Iris pigment epithelial cell (primary cell): ENCODE data around the gene BLACAT1.
"Not testable (repeated sequence)": the region's sequence is repeated elsewhere in the genome, so short reads cannot be mapped to it uniquely, and the experiment has no call there.

Experiments
- DNase-seq: peaks from one replicate; pipeline ENCODE4 v3.0.0-alpha.2; 2011; ENCODE audit warnings: low read depth

BLACAT1 gene

GRCh38 chr1:205483372-205483771 lies 27.5 kb upstream of the BLACAT1 start:
- no peak for DNase-seq

GRCh38 chr1:205482587-205482986 lies 26.7 kb upstream of the BLACAT1 start:
- DNase-seq = not testable (repeated sequence)

- peak; percentile 54 for DNase-seq
Observed at GRCh38 chr1:205481629-205482151, 25.8 kb upstream of the BLACAT1 start.

- no peak for DNase-seq
Observed at GRCh38 chr1:205481218-205481617, 25.4 kb upstream of the BLACAT1 start.

GRCh38 chr1:205480349-205480985 lies 24.6 kb upstream of the BLACAT1 start:
- no peak for DNase-seq

GRCh38 chr1:205478985-205479384 lies 23.1 kb upstream of the BLACAT1 start:
- not testable (repeated sequence) for DNase-seq

GRCh38 chr1:205477759-205478247 lies 22.0 kb upstream of the BLACAT1 start:
- peak; percentile 45 for DNase-seq

- no peak for DNase-seq
Observed at GRCh38 chr1:205477121-205477758, 21.4 kb upstream of the BLACAT1 start.

GRCh38 chr1:205476648-205477047 lies 20.8 kb upstream of the BLACAT1 start:
- DNase-seq = no peak

GRCh38 chr1:205475855-205476254 lies 20.0 kb upstream of the BLACAT1 start:
- DNase-seq = no peak

- no peak for DNase-seq
Observed at GRCh38 chr1:205474571-205474970, 18.7 kb upstream of the BLACAT1 start.

- no peak for DNase-seq
Observed at GRCh38 chr1:205473966-205474365, 18.1 kb upstream of the BLACAT1 start.

GRCh38 chr1:205473475-205473874 lies 17.6 kb upstream of the BLACAT1 start:
- no peak for DNase-seq

- DNase-seq = no peak
Observed at GRCh38 chr1:205472737-205473441, 17.0 kb upstream of the BLACAT1 start.

- no peak for DNase-seq
Observed at GRCh38 chr1:205470131-205470530, 14.3 kb upstream of the BLACAT1 start.

- no peak for DNase-seq
Observed at GRCh38 chr1:205466595-205467220, 10.9 kb upstream of the BLACAT1 start.

- DNase-seq = no peak
Observed at GRCh38 chr1:205465392-205465791, 9.5 kb upstream of the BLACAT1 start.

GRCh38 chr1:205458777-205459566 lies 3.1 kb upstream of the BLACAT1 start:
- DNase-seq = peak; percentile 69

- DNase-seq = no peak
Observed at GRCh38 chr1:205456868-205457745, 1.3 kb upstream of the BLACAT1 start.

- no peak for DNase-seq
Observed at GRCh38 chr1:205456383-205456867, 580 bp upstream of the BLACAT1 start.
